Kidney epithelial cell (primary cell): Measurements from ENCODE around the gene GOLGA6L7. TPM values are rescaled to one million over a fixed set of nuclear protein-coding genes. Genes with fewer than 3 reads are reported as not detected.
A peak's percentile ranks its signal among the peaks of the same experiment; 100 is the strongest.

Experiments used
- DNase-seq: peaks from one replicate; pipeline ENCODE4 v3.0.0-alpha.2; 2010; ENCODE audit warnings: low read depth
- H3K27me3 ChIP-seq: 2 replicates; pipeline ENCODE4 v1.6.0; 2011; ENCODE audit warnings: low read length; ENCODE audit not compliant: control insufficient read depth, insufficient read depth
- H3K36me3 ChIP-seq: 2 replicates; pipeline ENCODE4 v1.5.1; 2011; ENCODE audit warnings: low read length; ENCODE audit not compliant: control insufficient read depth, insufficient read depth
- H3K4me3 ChIP-seq: 2 replicates; pipeline ENCODE4 v1.5.1; 2011; ENCODE audit warnings: low read depth, mild to moderate bottlenecking, control low read depth, low read length
- CTCF ChIP-seq: IDR thresholded peaks from 2 replicates; pipeline ENCODE4 v1.5.1; 2011; ENCODE audit warnings: mild to moderate bottlenecking, moderate library complexity, low read length, control low read depth, inconsistent platforms; ENCODE audit not compliant: insufficient read depth, poor library complexity, severe bottlenecking
- total RNA-seq: library from RNA; depleted of rRNA; stranded (reverse); fragments of >200 nt; gene quantifications from 2 replicates; pipeline ENCODE4 v1.2.3, GENCODE V29; 2015

GOLGA6L7 gene
- total RNA-seq, 1 donor from 2014 or later: not detected

DNA sequence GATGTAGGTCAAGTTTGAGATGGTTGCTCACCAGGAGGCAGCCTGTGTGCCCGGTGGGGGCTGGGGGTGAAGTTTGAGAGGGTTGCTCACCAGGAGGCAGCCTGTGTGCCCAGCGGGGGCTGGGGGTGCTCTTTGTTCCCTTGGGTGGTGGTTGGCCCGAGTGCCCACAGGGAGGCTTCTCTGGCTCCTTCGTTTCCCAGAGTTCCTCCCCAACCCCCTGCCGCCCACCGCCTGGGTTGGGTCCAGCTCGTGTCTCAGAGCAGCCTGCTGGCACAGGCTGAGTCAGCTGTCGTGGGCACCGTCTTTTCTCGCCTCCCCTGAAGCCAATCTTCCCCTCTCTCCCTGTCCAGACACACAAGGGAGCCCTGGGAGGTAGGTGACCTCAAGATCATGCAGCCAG, 40.5 kb upstream of the GOLGA6L7 start:
- TF ChIP-seq CTCF: no peak
- Histone ChIP-seq H3K36me3 (no peaks in the 10 kb centered on the region), H3K27me3 (no peaks in the 10 kb centered on the region), H3K4me3 (no peak overlapping the region)
- DNase-seq: no peak

DNA sequence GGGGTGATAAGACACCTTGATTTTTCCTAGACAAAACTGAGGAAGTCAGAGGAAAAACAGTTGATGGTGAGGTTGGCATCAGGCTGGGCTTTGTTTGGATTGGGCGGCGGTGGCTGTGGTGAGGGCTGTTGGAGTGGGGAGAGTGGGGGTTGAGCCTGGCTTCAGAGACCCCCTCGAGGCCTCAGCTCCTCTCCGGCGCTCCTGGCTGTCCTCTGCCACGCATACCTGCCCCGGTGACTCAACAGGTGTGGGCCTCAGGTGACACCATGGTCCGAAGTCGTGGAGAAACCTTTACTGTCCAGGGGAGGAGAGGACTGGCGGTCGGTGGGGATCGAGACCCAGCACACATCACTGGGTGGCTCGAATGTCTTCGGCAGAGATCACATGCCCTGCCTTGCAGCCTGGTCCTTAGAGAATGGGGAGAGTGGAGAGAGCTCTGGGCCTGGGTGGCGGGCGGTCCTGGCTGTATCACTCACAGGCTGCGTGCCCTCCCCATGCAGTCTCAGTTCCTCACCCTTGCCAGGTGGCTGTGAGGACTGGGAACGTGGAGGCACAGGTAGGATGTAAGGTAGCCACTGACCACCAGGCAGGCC, 40.0 kb upstream of the GOLGA6L7 start:
- no peak overlapping the region for H3K4me3 ChIP-seq

GRCh38 chr15:28887339-28888174, 39.1 kb upstream of the GOLGA6L7 start:
- Histone ChIP-seq H3K4me3 (no peak overlapping the region), H3K27me3 (no peaks in the 10 kb centered on the region), H3K36me3 (no peaks in the 10 kb centered on the region)
- no peak for TF ChIP-seq CTCF
- DNase-seq: no peak

More for the DNA sequence above, 40.0 kb upstream of the GOLGA6L7 start:
- no peak for DNase-seq
- Histone ChIP-seq H3K36me3 (no peaks in the 10 kb centered on the region), H3K27me3 (no peaks in the 10 kb centered on the region)
- TF ChIP-seq CTCF: no peak

- DNase-seq: no peak
- TF ChIP-seq CTCF: no peak
- no peaks in the 10 kb centered on the region for H3K36me3 ChIP-seq
- peak overlapping the region; percentile 56 for H3K4me3 ChIP-seq
- no peaks in the 10 kb centered on the region for H3K27me3 ChIP-seq
Measured at GRCh38 chr15:28886431-28887338, 38.2 kb upstream of the GOLGA6L7 start.

GRCh38 chr15:28885630-28886430, 37.4 kb upstream of the GOLGA6L7 start, which contains the start of gene APBA2:
TSS of gene APBA2 (plus strand) at chr15:28885974. CDS start at chr15:29053885, 167,911 bp downstream.
- H3K4me3 ChIP-seq: peak within 1 kb of the TSS; percentile 56
- TF ChIP-seq CTCF: no peak
- no peaks in the 10 kb centered on the region for H3K27me3 ChIP-seq
- no peak for DNase-seq
- H3K36me3 ChIP-seq: no peaks in the 10 kb centered on the region
